Prostate gland (tissue), 2 donors: ENCODE measurements around the gene TNS1.

Experiments
- CTCF ChIP-seq, 4 experiments: fragments of 200-600 bp in 2 of 4; fragments of 450-650 bp in 2 of 4; sonication (generic) in 2 of 4; IDR thresholded peaks; 1 replicate in 3 of 4; 2 replicates in 1 of 4; pipeline ENCODE4 v1.5.1; 2016 to 2019; ENCODE audit warnings: antibody characterized with exemption in 4 of 4, mild to moderate bottlenecking in 2 of 4, moderate library complexity in 2 of 4
- POLR2A ChIP-seq: fragments of 450-650 bp; IDR thresholded peaks from one replicate; pipeline ENCODE4 v1.6.1; 2016; ENCODE audit warnings: antibody characterized with exemption, mild to moderate bottlenecking
- POLR2AphosphoS5 ChIP-seq: sonication (generic); formaldehyde crosslinking; IDR thresholded peaks from one replicate; pipeline ENCODE4 v1.6.1; 2017; ENCODE audit warnings: antibody characterized with exemption

- TF ChIP-seq CTCF (IDR thresholded peaks at IDR 0.05) (no peak), POLR2A (no peak), POLR2AphosphoS5 (no peak)
These were observed 245.7 kb downstream of the TNS1 start for GRCh38 chr2:217757108-217757463.
